ENCODE data around the gene TANK. TPM values are rescaled to one million over a fixed set of nuclear protein-coding genes. Genes with fewer than 3 reads are reported as not detected.

The TANK gene
- total and polyA plus RNA-seq, 2 experiments from 2014 or later: 37.6 to 54.7 TPM

GRCh38 chr2:161170958-161171932, 11.0 kb downstream of the TANK start:
- peaks cover 70% of the 10 kb centered on the region for H3K79me2 ChIP-seq

GRCh38 chr2:161172901-161173540, 12.8 kb downstream of the TANK start:
- DNase-seq (ENCODE audit: low spot score): no peak
- Histone ChIP-seq H3K9me3 (ENCODE audit: low read depth) (no peaks in the 10 kb centered on the region), H3K4me2 (no peak overlapping the region), H3K9me2 (replicated peaks; ENCODE audit: insufficient read depth) (no peaks in the 10 kb centered on the region), H3K79me2 (peaks cover 55% of the 10 kb centered on the region), H2AFZ (no peak overlapping the region), H3K36me3 (replicated peaks; ENCODE audit: insufficient read depth, low read depth) (no peaks in the 10 kb centered on the region), H3K27ac (no peak overlapping the region), H3K4me3 (no peak overlapping the region), H3K4me1 (ENCODE audit: insufficient read depth) (no peaks in the 10 kb centered on the region), H4K20me1 (ENCODE audit: insufficient read depth, poor library complexity, severe bottlenecking) (peaks cover 5% of the 10 kb centered on the region), H3K27me3 (no peaks in the 10 kb centered on the region)
- TF ChIP-seq CTCF (IDR thresholded peaks at IDR 0.05; ENCODE audit: poor library complexity) (no peak), EZH2 (IDR thresholded peaks at IDR 0.05; ENCODE audit: borderline replicate concordance) (no peak), EZH2phosphoT487 (IDR thresholded peaks at IDR 0.05; ENCODE audit: low read depth, severe bottlenecking, unreplicated experiment) (no peak)
- 93% methylated on average over 4 of the region's 4 CpGs for WGBS (ENCODE audit: low lambda C conversion rate, missing lambda C conversion rate)

More at GRCh38 chr2:161170958-161171932, 11.0 kb downstream of the TANK start:
- no peaks in the 10 kb centered on the region for H3K9me3 ChIP-seq (ENCODE audit: low read depth)
- no peak overlapping the region for H3K4me3 ChIP-seq
- TF ChIP-seq EZH2phosphoT487 (IDR thresholded peaks at IDR 0.05; ENCODE audit: low read depth, severe bottlenecking, unreplicated experiment): no peak
- no peak for TF ChIP-seq CTCF (IDR thresholded peaks at IDR 0.05; ENCODE audit: poor library complexity)
- no peak for TF ChIP-seq EZH2 (IDR thresholded peaks at IDR 0.05; ENCODE audit: borderline replicate concordance)
- no peak overlapping the region for H3K4me2 ChIP-seq
- H4K20me1 ChIP-seq (ENCODE audit: insufficient read depth, poor library complexity, severe bottlenecking): peaks cover 5% of the 10 kb centered on the region
- H3K36me3 ChIP-seq (replicated peaks; ENCODE audit: insufficient read depth, low read depth): no peaks in the 10 kb centered on the region
- no peaks in the 10 kb centered on the region for H3K9me2 ChIP-seq (replicated peaks; ENCODE audit: insufficient read depth)
- H2AFZ ChIP-seq: no peak overlapping the region
- 93% methylated on average over 4 of the region's 4 CpGs for WGBS (ENCODE audit: low lambda C conversion rate, missing lambda C conversion rate)
- H3K27ac ChIP-seq: no peak overlapping the region
- H3K4me1 ChIP-seq (ENCODE audit: insufficient read depth): no peaks in the 10 kb centered on the region
- H3K27me3 ChIP-seq: no peaks in the 10 kb centered on the region
- DNase-seq (ENCODE audit: low spot score): no peak

- H3K4me1 ChIP-seq (ENCODE audit: insufficient read depth): no peaks in the 10 kb centered on the region
- H3K79me2 ChIP-seq: peaks cover 49% of the 10 kb centered on the region
- H4K20me1 ChIP-seq (ENCODE audit: insufficient read depth, poor library complexity, severe bottlenecking): peaks cover 5% of the 10 kb centered on the region
- no peaks in the 10 kb centered on the region for H3K27me3 ChIP-seq
- TF ChIP-seq CTCF (IDR thresholded peaks at IDR 0.05; ENCODE audit: poor library complexity) (no peak), EZH2phosphoT487 (IDR thresholded peaks at IDR 0.05; ENCODE audit: low read depth, severe bottlenecking, unreplicated experiment) (no peak), EZH2 (IDR thresholded peaks at IDR 0.05; ENCODE audit: borderline replicate concordance) (no peak)
- no peak overlapping the region for H3K4me3 ChIP-seq
- H3K9me3 ChIP-seq (ENCODE audit: low read depth): no peaks in the 10 kb centered on the region
- no peak overlapping the region for H3K27ac ChIP-seq
- H3K36me3 ChIP-seq (replicated peaks; ENCODE audit: insufficient read depth, low read depth): no peaks in the 10 kb centered on the region
- no peaks in the 10 kb centered on the region for H3K9me2 ChIP-seq (replicated peaks; ENCODE audit: insufficient read depth)
- no peak for DNase-seq (ENCODE audit: low spot score)
- no peak overlapping the region for H3K4me2 ChIP-seq
- no peak overlapping the region for H2AFZ ChIP-seq
- 99% methylated on average over 2 of the region's 2 CpGs for WGBS (ENCODE audit: low lambda C conversion rate, missing lambda C conversion rate)
Observed at GRCh38 chr2:161173541-161174194, 13.4 kb downstream of the TANK start.
